22Rv1 (cell line): ENCODE data around the gene PLAAT1.

Experiments used
- ZFX ChIP-seq: fragments of 450-650 bp; IDR thresholded peaks from 2 replicates; pipeline ENCODE4 v1.6.1; 2017; ENCODE audit warnings: antibody characterized with exemption, borderline replicate concordance
- TF ChIP-seq, protein P1 (sequence below): fragments of 450-650 bp; IDR thresholded peaks from 2 replicates; pipeline ENCODE4 v1.5.1; 2017; ENCODE audit warnings: mild to moderate bottlenecking

DNA sequence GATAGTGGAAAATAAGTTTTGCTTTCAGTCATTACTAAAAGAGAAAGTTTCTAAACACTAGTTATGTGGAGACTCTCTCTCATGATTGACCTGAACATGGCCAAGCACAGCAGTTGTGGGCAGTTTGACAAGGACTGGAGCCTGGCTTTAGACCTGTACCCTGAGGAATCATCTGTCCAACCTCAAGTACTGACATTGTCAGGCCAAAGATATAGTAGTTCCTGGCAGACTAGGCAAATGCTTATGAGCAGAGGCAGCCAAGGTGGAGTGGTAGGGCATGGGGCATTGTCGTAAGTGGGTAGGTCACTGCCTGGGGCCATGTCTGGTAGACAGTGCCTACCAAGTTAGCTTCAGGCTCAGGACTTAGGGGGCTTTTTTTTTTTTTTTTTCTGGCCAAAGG lies 20.9 kb downstream of the PLAAT1 start:
- TF ChIP-seq, protein P1, sequence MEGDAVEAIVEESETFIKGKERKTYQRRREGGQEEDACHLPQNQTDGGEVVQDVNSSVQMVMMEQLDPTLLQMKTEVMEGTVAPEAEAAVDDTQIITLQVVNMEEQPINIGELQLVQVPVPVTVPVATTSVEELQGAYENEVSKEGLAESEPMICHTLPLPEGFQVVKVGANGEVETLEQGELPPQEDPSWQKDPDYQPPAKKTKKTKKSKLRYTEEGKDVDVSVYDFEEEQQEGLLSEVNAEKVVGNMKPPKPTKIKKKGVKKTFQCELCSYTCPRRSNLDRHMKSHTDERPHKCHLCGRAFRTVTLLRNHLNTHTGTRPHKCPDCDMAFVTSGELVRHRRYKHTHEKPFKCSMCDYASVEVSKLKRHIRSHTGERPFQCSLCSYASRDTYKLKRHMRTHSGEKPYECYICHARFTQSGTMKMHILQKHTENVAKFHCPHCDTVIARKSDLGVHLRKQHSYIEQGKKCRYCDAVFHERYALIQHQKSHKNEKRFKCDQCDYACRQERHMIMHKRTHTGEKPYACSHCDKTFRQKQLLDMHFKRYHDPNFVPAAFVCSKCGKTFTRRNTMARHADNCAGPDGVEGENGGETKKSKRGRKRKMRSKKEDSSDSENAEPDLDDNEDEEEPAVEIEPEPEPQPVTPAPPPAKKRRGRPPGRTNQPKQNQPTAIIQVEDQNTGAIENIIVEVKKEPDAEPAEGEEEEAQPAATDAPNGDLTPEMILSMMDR = no peak
- TF ChIP-seq ZFX = no peak
